HuH-7.5 (cell line): ENCODE measurements around the gene MRPS5.
"Not testable (repeated sequence)": the region's sequence is repeated elsewhere in the genome, so short reads cannot be mapped to it uniquely, and the experiment has no call there.

Experiments
- DNase-seq: peaks from one replicate; pipeline ENCODE4 v3.0.0; 2011; ENCODE audit warnings: low spot score

The MRPS5 gene

GRCh38 chr2:95047629-95048510, 73.7 kb downstream of the MRPS5 start:
- DNase-seq, result no peak

DNA sequence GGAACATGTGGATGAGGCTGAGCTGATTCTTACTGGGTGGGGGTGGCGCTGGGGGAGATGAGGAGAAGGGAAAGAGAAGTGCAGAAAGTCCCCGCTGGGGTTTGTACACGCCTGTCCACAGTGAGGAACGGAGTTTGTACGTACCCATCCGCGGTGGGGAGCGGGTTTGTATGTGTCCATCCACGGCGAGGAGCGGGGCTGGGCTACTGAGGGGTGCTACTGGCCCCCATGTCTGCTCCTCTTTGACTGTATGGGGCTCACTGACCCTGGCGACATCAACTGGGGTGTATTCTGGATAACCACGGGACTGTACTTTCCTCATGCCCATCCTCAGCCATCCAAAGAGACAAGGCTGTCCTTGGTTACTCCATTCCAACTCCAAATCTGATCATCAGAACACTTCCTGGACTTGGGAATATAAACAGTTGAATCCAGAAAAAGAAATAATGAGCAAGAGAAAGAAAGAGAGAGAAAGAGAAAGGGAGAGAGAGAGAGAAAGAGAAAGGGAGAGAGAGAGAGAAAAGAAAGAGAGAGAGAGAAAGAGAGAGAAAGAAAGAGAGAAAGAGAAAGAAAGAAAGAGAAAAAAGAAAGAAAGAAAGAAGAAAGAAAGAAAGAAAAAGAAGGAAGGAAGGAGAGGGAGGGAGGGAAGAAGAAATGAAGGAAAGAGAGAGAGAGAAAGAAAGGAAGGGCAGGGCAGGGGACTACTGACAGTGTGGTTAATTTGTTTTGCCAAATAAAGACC, 75.1 kb downstream of the MRPS5 start:
- no peak for DNase-seq

- DNase-seq, result no peak
Observed at GRCh38 chr2:95044601-95045000, 77.0 kb downstream of the MRPS5 start.

- no peak for DNase-seq
Observed at GRCh38 chr2:95043300-95044093, 78.1 kb downstream of the MRPS5 start.

DNA sequence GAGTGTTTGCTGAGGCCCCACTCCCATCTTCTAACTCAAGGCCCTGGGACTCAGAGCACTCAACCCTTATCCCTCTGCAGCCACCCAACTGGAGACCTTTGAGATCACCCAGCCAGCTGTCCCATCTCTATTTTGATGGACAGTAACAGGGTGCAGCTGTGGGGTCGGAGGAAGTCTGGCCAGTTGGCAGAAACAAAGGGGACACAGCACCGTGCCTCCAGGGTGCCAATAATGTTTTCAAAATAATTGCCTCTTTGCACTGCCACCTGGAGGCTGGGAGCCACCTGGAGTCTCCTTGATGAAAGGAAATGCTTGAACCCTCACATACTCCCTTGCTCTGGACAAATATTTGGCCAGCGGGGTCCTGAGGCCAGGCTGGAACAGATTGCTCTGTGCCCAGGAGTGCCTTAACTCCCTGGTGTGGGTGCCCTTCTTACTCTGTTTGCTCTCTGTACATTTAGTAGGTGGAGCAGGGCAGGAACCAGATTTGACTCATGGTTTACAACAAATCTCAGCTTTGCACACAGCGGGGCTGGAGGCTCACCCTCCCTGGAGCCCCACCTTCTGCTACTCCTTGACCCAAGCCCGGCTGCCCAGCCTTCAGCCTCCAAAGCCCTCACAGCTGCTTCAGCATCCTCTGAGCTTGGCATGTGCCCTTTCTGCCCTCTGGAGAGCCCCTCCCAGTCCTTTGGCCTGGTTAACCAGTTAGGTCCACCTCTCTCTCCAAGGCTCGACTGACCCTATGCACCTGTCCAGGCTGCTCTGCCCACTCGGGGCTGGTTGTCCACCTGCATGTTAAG, 78.9 kb downstream of the MRPS5 start:
- no peak for DNase-seq

GRCh38 chr2:95041824-95042442, 79.7 kb downstream of the MRPS5 start:
- no peak for DNase-seq

- DNase-seq, result no peak
Observed at GRCh38 chr2:95041060-95041823, 80.4 kb downstream of the MRPS5 start.

- DNase-seq, result no peak
Observed at GRCh38 chr2:95040426-95040825, 81.2 kb downstream of the MRPS5 start.

GRCh38 chr2:95039978-95040377, 81.6 kb downstream of the MRPS5 start:
- no peak for DNase-seq

DNA sequence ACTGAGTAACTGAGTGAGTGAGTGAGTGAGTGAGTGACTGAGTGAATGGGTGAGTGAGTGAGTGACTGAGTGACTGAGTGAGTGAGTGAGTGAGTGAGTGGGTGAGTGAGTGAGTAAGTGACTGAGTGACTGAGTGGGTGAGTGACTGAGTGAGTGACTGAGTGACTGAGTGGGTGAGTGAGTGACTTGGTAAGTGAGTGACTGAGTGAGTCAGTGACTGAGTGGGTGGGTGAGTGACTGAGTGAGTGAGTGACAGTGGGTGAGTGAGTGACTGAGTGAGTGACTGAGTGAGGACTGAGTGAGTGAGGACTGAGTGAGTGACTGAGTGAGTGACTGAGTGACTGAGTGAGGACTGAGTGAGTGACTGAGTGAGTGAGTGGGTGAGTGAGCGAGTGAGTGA, 82.2 kb downstream of the MRPS5 start:
- DNase-seq, result no peak

- DNase-seq, result no peak
Observed at GRCh38 chr2:95038635-95039298, 82.8 kb downstream of the MRPS5 start.

DNA sequence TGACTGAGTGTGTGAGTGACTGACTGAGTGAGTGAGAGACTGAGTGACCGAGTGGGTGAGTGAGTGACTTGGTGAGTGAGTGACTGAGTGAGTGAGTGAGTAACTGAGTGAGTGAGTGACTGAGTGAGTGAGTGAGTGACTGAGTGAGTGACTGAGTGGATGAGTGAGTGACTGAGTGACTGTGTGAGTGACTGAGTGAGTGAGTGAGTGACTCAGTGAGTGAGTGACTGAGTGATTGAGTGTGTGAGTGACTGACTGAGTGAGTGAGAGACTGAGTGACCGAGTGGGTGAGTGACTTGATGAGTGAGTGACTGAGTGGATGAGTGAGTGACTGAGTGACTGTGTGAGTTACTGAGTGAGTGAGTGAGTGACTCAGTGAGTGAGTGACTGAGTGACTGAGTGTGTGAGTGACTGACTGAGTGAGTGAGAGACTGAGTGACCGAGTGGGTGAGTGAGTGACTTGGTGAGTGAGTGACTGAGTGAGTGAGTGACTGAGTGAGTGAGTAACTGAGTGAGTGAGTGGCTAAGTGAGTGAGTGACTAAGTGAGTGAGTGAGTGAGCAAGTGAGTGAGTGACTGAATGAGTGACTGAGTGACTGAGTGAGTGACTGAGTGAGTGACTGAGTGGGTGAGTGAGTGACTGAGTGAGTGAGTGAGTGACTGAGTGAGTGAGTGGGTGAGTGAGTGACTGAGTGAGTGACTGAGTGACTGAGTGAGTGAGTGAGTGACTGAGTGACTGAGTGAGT, 83.6 kb downstream of the MRPS5 start:
- not testable (repeated sequence) for DNase-seq

GRCh38 chr2:95037384-95037839, 84.2 kb downstream of the MRPS5 start:
- no peak for DNase-seq

- no peak for DNase-seq
Observed at GRCh38 chr2:95036596-95037383, 84.8 kb downstream of the MRPS5 start.
